Muscle of arm (tissue), 12 donors: Measurements from ENCODE around the gene ZFAND6. TPM values are rescaled to one million over a fixed set of nuclear protein-coding genes. Genes with fewer than 3 reads are reported as not detected.

Experiments used
- DNase-seq: peaks from one replicate; pipeline ENCODE4 v3.0.0-alpha.2; 2013
- polyA plus RNA-seq, 12 donors: library from polyadenylated mRNA; unstranded; fragments of 120-200 nt; gene quantifications; one replicate each; pipeline ENCODE4 v1.2.1, GENCODE V29; 2013; ENCODE audit not compliant: insufficient read length in 12 of 12

The ZFAND6 gene
- polyA plus RNA-seq, 12 donors: 96.8 to 736 (median 114) TPM

DNA sequence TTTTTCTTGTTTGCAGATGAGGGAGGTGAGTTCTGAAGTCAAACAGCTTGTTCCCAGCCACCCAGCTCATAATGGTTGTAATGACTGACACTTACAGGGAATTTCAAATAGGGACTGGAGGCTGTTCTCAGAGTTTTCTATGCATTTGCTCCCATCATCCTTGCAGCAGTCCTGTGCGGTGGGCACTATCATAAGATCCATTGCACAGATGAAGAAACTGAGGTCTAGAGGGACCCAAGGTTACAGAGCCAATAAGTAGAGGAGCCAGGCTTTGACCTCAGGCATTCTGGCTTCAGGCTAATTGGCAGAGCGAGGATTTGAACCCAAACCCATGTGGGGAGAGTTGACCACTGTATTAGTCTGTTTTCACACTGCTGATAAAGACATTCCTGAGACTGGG lies 125.7 kb downstream of the ZFAND6 start:
- no peak for DNase-seq

DNA sequence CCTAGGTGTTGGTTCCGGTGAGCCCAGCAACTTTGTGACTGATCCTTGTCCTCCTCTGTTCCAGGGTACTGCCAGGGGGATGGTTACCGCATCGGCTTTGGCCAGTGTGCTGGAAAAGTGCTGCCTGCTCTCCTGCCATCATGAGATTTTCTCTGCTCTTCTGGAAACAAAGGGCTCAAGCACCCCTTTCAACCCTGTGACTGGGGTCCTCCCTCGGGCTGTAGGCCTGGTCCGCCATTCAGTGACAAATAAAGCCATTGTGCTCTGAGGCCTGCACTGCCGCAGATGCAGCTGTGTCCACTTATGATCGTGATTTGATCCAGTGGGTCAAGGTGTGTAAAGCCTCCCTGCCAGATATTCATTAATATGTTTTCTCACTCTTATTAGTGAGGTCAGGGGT lies 126.6 kb downstream of the ZFAND6 start:
- no peak for DNase-seq

DNA sequence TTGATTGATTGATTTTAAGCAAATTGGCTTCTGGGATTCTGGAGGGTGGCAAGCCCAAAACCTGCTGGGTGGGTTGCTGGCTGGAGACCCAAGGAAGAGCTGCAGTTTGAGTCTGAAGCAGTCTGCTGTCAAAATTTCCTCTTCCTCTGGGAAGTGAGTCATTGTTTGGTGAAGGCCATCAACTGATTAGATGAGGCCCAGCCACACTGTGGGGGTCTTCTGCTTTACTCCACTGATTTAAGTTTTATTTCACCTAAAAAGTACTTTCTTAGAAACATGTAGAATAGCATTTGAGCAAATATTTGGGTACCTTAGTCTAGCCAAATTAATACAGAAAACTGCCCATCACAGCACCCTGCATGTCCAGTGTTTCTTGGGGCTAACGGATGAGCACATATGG lies 127.1 kb downstream of the ZFAND6 start:
- DNase-seq: no peak

Other genes starting within 250 kb of the ZFAND6 start
- 10 to 100 TPM in 10 of 12 donors, 1 to 10 TPM in 1, not detected in 1; 8.8 to 25.2 (median 17.1) TPM for gene MTHFS, start 162.7 kb upstream of the ZFAND6 start, polyA plus RNA-seq
- 1 to 10 TPM in 3 of 12 donors, under 1 TPM in 5, not detected in 4; 0.33 to 2.3 (median 0.47) TPM for gene BCL2A1, start 88.5 kb upstream of the ZFAND6 start, polyA plus RNA-seq
- 10 to 100 TPM in 8 of 12 donors, 1 to 10 TPM in 2, not detected in 2; 9.2 to 17.2 (median 11.7) TPM for gene FAH, start 93.3 kb downstream of the ZFAND6 start, polyA plus RNA-seq
- 1 to 10 TPM in 5 of 12 donors, under 1 TPM in 6, not detected in 1; 0.69 to 2.1 (median 0.93) TPM for gene CTXND1, start 192.5 kb downstream of the ZFAND6 start, polyA plus RNA-seq